Cardiac fibroblast (primary cell): ENCODE data around the gene ZNF385B.

ENCODE experiments used
- DNase-seq, 2 donors: peaks; one replicate each; pipeline versions ENCODE4 v3.0.0 to v3.0.0-alpha.2; 2010; ENCODE audit warnings: low read depth in 2 of 2
- H3K4me3 ChIP-seq, 2 donors: replicated peaks in 1 of 2; 1 replicate in 1 of 2; 2 replicates in 1 of 2; pipeline ENCODE4 v1.5.1; 2011; ENCODE audit warnings: low read depth in 2 of 2, low read length in 2 of 2, mild to moderate bottlenecking in 2 of 2, moderate library complexity in 1 of 2
- TF ChIP-seq, protein P1 (sequence below): IDR thresholded peaks from one replicate; pipeline ENCODE4 v1.5.1; 2011; ENCODE audit warnings: low read depth, mild to moderate bottlenecking, low read length, inconsistent platforms

The ZNF385B gene

DNA sequence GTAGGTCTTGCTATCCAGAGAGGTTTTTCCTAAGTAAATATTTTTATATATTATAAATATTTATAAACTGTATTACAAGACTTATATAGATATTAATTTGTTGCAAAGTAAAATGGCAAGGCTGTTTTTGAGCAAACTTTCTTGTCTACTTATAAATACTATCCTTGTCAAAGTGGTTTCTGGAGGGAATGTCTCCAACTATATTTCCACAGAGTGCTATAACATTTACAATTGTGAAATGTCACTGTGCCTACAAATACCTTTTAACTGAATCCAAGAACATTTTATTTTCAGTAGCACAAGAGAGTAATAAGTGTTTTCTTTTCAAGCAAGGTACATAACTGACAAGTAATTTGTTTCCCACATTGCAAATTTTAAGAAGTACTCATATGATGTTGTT lies 256.8 kb downstream of the ZNF385B start:
- TF ChIP-seq, protein P1, sequence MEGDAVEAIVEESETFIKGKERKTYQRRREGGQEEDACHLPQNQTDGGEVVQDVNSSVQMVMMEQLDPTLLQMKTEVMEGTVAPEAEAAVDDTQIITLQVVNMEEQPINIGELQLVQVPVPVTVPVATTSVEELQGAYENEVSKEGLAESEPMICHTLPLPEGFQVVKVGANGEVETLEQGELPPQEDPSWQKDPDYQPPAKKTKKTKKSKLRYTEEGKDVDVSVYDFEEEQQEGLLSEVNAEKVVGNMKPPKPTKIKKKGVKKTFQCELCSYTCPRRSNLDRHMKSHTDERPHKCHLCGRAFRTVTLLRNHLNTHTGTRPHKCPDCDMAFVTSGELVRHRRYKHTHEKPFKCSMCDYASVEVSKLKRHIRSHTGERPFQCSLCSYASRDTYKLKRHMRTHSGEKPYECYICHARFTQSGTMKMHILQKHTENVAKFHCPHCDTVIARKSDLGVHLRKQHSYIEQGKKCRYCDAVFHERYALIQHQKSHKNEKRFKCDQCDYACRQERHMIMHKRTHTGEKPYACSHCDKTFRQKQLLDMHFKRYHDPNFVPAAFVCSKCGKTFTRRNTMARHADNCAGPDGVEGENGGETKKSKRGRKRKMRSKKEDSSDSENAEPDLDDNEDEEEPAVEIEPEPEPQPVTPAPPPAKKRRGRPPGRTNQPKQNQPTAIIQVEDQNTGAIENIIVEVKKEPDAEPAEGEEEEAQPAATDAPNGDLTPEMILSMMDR = no peak
- DNase-seq = no peak
- no peak overlapping the region for H3K4me3 ChIP-seq

DNA sequence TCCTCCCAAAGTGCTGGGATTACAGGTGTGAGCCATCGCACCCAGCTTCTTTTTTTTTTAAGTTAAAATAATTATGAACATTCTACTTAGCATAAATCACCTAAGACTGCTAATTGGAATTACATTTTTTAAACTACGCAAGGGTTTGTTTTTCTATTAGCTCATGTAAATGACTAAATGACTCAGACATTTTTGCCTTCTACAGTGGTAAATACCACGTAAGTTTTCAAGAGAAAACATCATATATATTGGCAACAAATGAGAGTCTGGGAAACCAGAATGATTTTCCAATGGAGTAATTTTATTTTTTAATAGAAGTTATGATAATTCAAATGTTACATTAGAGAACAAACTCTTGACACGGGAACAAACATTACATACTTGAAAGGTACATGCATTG lies 259.0 kb downstream of the ZNF385B start:
- no peak overlapping the region for H3K4me3 ChIP-seq
- TF ChIP-seq, protein P1 = no peak
- peak in 1 of 2 donors; percentile 41 for DNase-seq

- DNase-seq = peak; percentile 55 to 88
- TF ChIP-seq, protein P1 = no peak
- H3K4me3 ChIP-seq = no peak overlapping the region
Observed at GRCh38 chr2:179596018-179596417, 265.4 kb downstream of the ZNF385B start.

DNA sequence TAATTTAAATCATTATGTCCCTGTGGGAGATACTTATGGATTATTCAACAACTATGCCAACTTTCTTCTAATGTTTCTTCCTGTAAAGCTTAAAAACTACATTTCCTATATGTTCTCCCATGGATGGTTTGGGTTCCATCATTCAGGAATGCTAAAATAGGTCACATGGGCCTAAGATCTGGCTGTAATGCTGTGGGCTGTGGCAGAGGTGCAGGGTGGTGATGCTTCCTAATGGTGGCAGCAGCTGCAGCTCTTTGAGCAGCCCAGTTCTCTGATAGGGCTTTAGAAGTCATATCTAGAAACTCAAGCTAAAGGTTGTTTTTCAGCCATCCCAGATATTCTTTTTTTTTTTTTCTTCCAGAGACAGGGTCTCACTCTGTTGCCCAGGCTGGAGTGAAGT lies 266.1 kb downstream of the ZNF385B start:
- TF ChIP-seq, protein P1 = no peak
- no peak for DNase-seq
- H3K4me3 ChIP-seq = no peak overlapping the region

DNA sequence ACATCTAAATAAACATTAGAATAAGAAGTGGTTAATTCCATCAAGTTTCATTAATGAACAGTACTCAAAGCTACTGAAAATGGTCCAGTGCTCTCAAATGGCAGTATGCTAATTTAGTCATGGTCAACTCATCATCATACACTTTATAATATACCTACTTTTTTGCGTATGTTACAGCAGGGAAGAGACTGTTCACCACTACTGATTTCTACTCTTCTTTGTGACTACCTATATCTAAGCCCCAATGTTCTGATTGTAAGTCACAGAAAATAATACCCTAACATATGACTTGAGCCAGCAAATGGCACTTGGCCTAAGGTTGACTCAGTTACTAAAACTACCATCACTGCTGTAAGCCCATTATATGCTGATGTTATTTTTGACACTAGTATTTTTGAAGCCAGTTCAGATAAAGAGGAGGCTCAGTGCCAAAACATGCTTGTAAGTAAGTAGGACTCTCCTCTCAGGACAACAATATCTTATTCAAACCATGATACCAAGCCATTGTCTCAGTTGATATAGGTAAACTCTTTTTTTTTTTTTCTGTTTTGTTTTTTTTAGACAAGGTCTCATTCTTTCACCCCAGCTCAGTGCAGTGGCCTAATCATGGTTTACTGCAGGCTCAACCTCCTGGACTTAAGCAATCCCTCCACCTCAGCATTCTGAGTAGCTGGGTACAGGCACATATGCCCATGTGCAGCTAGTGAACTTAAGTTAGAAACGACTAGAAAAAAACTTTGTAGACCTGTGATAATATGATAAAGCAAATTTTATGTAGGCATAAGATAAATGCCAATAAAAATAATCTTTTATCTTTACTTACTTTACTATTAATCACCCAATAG lies 266.9 kb downstream of the ZNF385B start:
- TF ChIP-seq, protein P1 = no peak
- no peak for DNase-seq

GRCh38 chr2:179593323-179593722 lies 268.1 kb downstream of the ZNF385B start:
- TF ChIP-seq, protein P1 = no peak
- no peak overlapping the region for H3K4me3 ChIP-seq
- no peak for DNase-seq

More for the DNA sequence above, 266.9 kb downstream of the ZNF385B start:
- no peak overlapping the region for H3K4me3 ChIP-seq
